DND-41 (cell line): Measurements from ENCODE around the gene INSIG2.

Experiments used
- ATAC-seq: fragments of 200-7000 bp; cut with Tn5 transposase; 3 replicates; pipeline ENCODE4 v1.9.1; 2021; ENCODE audit warnings: low read depth; ENCODE audit not compliant: insufficient read depth
- DNase-seq: peaks from one replicate; pipeline ENCODE4 v3.0.0-alpha.2; 2020
- H2AFZ ChIP-seq: 2 replicates; pipeline ENCODE4 v1.6.0; 2012; ENCODE audit warnings: low read depth, low read length
- H3K27ac ChIP-seq: 2 replicates; pipeline ENCODE4 v1.5.1; 2012; ENCODE audit warnings: low read length, inconsistent platforms
- H3K27me3 ChIP-seq: fragments of 200-600 bp; sonication (generic); 2 replicates; pipeline ENCODE4 v1.6.0; 2012; ENCODE audit warnings: low read length, mild to moderate bottlenecking, inconsistent platforms; ENCODE audit not compliant: insufficient read depth, poor library complexity
- H3K36me3 ChIP-seq: 2 replicates; pipeline ENCODE4 v1.5.1; 2012; ENCODE audit warnings: low read length, inconsistent platforms; ENCODE audit not compliant: insufficient read depth
- H3K4me1 ChIP-seq: 2 replicates; pipeline ENCODE4 v1.5.1; 2012; ENCODE audit warnings: mild to moderate bottlenecking, low read length; ENCODE audit not compliant: insufficient read depth
- H3K4me2 ChIP-seq: 2 replicates; pipeline ENCODE4 v1.6.0; 2012; ENCODE audit warnings: mild to moderate bottlenecking, moderate library complexity, low read length, inconsistent platforms; ENCODE audit not compliant: insufficient read depth
- H3K4me3 ChIP-seq, 2 experiments: fragments of 200-600 bp in 1 of 2; shearing (Covaris generic) in 1 of 2; 2 replicates each; pipeline ENCODE4 v1.5.1; 2012 to 2016; ENCODE audit warnings: inconsistent platforms in 2 of 2, low read length in 2 of 2, mild to moderate bottlenecking in 2 of 2, low read depth in 1 of 2, moderate library complexity in 1 of 2
- H3K79me2 ChIP-seq: 2 replicates; pipeline ENCODE4 v1.6.0; 2012; ENCODE audit warnings: low read length, inconsistent platforms; ENCODE audit not compliant: insufficient read depth
- H3K9ac ChIP-seq: 2 replicates; pipeline ENCODE4 v1.6.0; 2012; ENCODE audit warnings: low read depth, mild to moderate bottlenecking, inconsistent platforms, low read length, moderate library complexity
- H3K9me3 ChIP-seq: 2 replicates; pipeline ENCODE4 v1.5.1; 2012; ENCODE audit warnings: low read length, moderate library complexity, mild to moderate bottlenecking, inconsistent platforms; ENCODE audit not compliant: insufficient read depth, severe bottlenecking
- H4K20me1 ChIP-seq: 2 replicates; pipeline ENCODE4 v1.6.0; 2012; ENCODE audit warnings: low read length; ENCODE audit not compliant: insufficient read depth
- EZH2 ChIP-seq: IDR thresholded peaks from 3 replicates; pipeline ENCODE4 v1.6.1; 2012; ENCODE audit warnings: borderline replicate concordance, low read depth, mild to moderate bottlenecking, moderate library complexity, low read length, inconsistent platforms; ENCODE audit not compliant: severe bottlenecking
- TF ChIP-seq, protein P1 (sequence below): IDR thresholded peaks from 2 replicates; pipeline ENCODE4 v1.5.1; 2012; ENCODE audit warnings: borderline replicate concordance, low read length, moderate library complexity, mild to moderate bottlenecking; ENCODE audit not compliant: poor library complexity, severe bottlenecking; ENCODE audit errors: extremely low read depth

INSIG2 gene

DNA sequence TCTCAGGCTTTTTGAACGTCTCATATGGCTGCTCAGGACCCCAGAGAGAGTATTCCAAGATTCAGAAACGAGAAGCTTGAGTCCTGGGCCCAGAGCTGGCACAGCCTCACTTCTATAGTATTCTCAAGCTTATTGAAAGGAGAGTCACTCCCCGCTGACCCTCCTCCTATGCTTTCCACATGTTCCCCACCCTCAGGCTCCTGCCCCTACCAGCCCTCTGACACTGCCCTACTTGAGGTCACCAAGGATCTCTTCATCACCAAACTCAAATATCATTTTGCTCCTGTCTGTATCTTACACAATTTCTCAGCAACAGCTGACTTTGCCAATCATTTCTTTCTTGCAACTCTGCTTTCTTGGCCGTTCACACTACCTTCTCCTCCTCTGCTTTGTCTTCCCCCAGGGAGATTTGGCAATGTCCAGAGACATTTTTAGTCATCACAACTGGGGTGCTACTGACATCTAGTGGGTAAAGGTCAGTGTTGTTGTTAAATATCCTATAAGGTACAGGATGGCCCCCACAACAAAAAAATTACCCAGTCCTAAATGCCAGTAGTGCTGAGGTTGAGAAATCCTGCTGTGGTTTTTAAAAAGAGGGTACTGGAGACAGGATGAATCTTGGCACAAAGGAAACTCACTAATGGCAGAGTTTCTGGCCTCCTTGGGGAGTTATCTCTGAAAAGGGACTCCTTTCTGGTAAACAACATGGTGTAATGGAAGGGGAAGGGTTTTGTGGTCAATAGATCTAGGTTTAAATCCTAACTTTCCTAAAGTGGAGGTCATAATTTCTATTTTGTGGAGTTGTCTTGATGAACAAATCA is 26.9 kb upstream of the INSIG2 start:
- TF ChIP-seq EZH2 = no peak
- TF ChIP-seq, protein P1, sequence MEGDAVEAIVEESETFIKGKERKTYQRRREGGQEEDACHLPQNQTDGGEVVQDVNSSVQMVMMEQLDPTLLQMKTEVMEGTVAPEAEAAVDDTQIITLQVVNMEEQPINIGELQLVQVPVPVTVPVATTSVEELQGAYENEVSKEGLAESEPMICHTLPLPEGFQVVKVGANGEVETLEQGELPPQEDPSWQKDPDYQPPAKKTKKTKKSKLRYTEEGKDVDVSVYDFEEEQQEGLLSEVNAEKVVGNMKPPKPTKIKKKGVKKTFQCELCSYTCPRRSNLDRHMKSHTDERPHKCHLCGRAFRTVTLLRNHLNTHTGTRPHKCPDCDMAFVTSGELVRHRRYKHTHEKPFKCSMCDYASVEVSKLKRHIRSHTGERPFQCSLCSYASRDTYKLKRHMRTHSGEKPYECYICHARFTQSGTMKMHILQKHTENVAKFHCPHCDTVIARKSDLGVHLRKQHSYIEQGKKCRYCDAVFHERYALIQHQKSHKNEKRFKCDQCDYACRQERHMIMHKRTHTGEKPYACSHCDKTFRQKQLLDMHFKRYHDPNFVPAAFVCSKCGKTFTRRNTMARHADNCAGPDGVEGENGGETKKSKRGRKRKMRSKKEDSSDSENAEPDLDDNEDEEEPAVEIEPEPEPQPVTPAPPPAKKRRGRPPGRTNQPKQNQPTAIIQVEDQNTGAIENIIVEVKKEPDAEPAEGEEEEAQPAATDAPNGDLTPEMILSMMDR = no peak
- DNase-seq (no peak), ATAC-seq (no peak)
- Histone ChIP-seq H3K4me3 (no peak overlapping the region), H3K79me2 (no peaks in the 10 kb centered on the region), H3K4me1 (no peaks in the 10 kb centered on the region), H3K27ac (no peak overlapping the region), H3K27me3 (peaks cover 7% of the 10 kb centered on the region), H3K4me2 (no peak overlapping the region), H3K36me3 (no peaks in the 10 kb centered on the region), H3K9ac (no peak overlapping the region), H3K9me3 (no peaks in the 10 kb centered on the region), H4K20me1 (no peaks in the 10 kb centered on the region), H2AFZ (no peak overlapping the region)

DNA sequence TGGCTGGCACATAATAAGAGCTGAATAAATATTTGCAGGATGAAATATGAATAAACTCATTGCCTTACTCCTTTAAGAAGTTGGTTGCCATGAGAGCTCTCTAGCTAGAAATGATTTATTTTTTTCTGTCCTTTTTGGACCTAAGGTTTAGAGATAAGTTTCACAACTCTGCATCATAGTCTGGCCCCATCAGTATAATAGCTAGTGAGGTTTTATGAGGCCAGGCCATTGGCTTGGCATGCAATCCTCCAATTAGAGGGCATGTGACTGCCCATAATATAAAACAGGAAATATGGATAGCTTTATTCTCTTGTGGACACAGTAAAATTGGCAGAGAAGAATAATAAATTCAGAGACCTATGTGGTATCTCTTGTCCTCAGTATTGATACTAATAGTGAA is 26.2 kb upstream of the INSIG2 start:
- no peak overlapping the region for H3K9ac ChIP-seq
- H3K4me1 ChIP-seq = no peaks in the 10 kb centered on the region
- no peak overlapping the region for H3K4me3 ChIP-seq
- H3K79me2 ChIP-seq = no peaks in the 10 kb centered on the region
- H2AFZ ChIP-seq = no peak overlapping the region
- no peak overlapping the region for H3K4me2 ChIP-seq
- H3K9me3 ChIP-seq = no peaks in the 10 kb centered on the region
- no peak overlapping the region for H3K27ac ChIP-seq
- ATAC-seq = no peak
- peaks cover 7% of the 10 kb centered on the region for H3K27me3 ChIP-seq
- H4K20me1 ChIP-seq = no peaks in the 10 kb centered on the region
- no peak for DNase-seq
- TF ChIP-seq, protein P1 = no peak
- no peak for TF ChIP-seq EZH2
- H3K36me3 ChIP-seq = no peaks in the 10 kb centered on the region

DNA sequence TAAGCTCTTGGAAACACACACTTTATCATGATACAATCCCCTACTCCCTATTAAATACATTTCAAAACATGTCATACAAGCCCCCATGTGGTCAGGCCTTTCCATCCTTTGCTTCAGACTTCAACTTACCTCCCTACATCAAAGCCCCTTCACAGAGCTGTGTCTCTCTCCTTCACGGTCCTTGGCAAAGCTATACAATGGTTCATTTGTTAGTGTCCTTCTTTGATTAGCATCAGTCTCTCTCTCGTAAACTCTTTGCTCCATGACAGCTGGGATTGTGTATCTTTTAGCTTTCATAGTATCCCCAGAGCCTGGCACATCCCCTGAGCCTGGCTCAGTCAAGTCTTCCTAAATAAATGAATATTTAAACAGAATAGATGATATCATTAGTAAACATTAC is 25.6 kb upstream of the INSIG2 start:
- TF ChIP-seq, protein P1 = no peak
- no peak for TF ChIP-seq EZH2
- H3K4me2 ChIP-seq = no peak overlapping the region
- peaks cover 7% of the 10 kb centered on the region for H3K27me3 ChIP-seq
- no peaks in the 10 kb centered on the region for H3K79me2 ChIP-seq
- no peaks in the 10 kb centered on the region for H3K36me3 ChIP-seq
- no peaks in the 10 kb centered on the region for H3K9me3 ChIP-seq
- H3K9ac ChIP-seq = no peak overlapping the region
- no peaks in the 10 kb centered on the region for H3K4me1 ChIP-seq
- no peak overlapping the region for H2AFZ ChIP-seq
- H4K20me1 ChIP-seq = no peaks in the 10 kb centered on the region
- no peak for DNase-seq
- no peak overlapping the region for H3K27ac ChIP-seq
- H3K4me3 ChIP-seq = no peak overlapping the region
- ATAC-seq = no peak
